Measurements from ENCODE around the gene NGFR.
A peak's percentile ranks its signal among the peaks of the same experiment; 100 is the strongest.
"Not testable (repeated sequence)": the region's sequence is repeated elsewhere in the genome, so short reads cannot be mapped to it uniquely, and the experiment has no call there.

The NGFR gene

DNA sequence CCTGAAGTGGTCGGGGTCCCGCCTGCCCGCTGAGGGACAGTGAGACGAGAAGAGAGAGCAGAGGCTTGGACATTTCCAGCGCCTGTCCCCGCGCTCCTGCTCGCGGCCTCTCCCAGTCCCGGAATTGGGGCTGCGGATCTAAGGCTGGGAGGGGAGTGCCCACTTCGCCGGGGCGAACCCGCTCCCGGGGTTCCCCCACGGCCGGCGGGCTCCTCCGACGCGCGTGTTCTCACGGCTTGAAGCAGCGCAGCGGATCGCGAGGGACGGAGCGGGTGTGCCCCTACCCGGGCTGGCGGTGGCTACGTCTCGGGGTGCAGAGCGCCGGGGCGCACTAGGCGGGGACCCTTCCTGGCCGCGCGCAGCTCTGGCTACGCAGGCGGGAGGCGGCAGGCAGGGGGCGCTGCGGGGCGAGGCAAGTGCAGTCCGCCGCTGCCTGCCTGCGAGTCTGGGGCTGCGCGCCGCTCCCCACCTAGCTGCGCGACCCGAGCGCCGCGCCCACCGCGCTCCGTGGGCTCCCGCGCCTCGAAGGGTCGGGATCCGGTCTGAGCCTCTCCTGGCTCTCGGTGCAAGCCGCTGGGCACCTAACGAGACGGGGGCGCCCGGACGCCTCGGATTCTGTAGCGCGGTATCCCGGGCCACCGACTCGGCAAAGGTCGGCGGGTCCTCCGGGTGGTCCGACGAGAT lies 1.2 kb downstream of the NGFR start:
- Histone ChIP-seq H3K9me3 (ENCODE audit: control insufficient read depth in 2 of 2, low read length in 2 of 2) (no peaks in the 10 kb centered on the region), H3K4me1 (ENCODE audit: control insufficient read depth in 2 of 2, insufficient read depth in 2 of 2, low read length in 2 of 2) (peaks cover 17 to 22% of the 10 kb centered on the region in 2 donors), H3K27me3 (ENCODE audit: control insufficient read depth in 2 of 2, insufficient read depth in 2 of 2, low read length in 2 of 2) (peaks cover 40 to 43% of the 10 kb centered on the region in 2 donors), H3K9ac (ENCODE audit: low read depth in 1 of 2, low read length in 2 of 2) (no peak overlapping the region), H3K4me3 (ENCODE audit: low read length in 2 of 2) (peak overlapping the region; percentile 25 to 46), H3K36me3 (ENCODE audit: control insufficient read depth in 2 of 2, insufficient read depth in 2 of 2, low read length in 2 of 2) (no peaks in the 10 kb centered on the region), H3K27ac (ENCODE audit: low read depth in 2 of 2, low read length in 2 of 2) (no peak overlapping the region)

DNA sequence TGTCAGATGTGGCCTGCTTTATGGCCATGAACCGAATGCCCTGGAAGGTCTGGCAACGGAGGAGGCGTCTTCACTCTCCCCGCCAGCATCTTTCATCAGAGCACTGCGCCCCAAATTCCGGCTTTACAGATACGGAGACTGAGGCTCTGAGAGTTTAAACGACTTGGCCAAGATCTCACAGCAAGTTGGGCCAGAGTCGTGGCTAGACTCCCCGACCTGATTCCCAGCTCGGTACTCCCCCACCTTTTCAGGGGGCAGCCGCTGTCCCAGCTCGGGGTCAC lies 1.7 kb downstream of the NGFR start:
- no peaks in the 10 kb centered on the region for H3K9me3 ChIP-seq (ENCODE audit: control insufficient read depth in 2 of 2, low read length in 2 of 2)
- H3K4me3 ChIP-seq (ENCODE audit: low read length in 2 of 2), result peak overlapping the region in 1 of 2 donors; percentile 46
- peak overlapping the region in 1 of 2 donors; percentile 24 for H3K9ac ChIP-seq (ENCODE audit: low read depth in 1 of 2, low read length in 2 of 2)
- no peak overlapping the region for H3K27ac ChIP-seq (ENCODE audit: low read depth in 2 of 2, low read length in 2 of 2)
- peaks cover 40 to 43% of the 10 kb centered on the region in 2 donors for H3K27me3 ChIP-seq (ENCODE audit: control insufficient read depth in 2 of 2, insufficient read depth in 2 of 2, low read length in 2 of 2)
- H3K36me3 ChIP-seq (ENCODE audit: control insufficient read depth in 2 of 2, insufficient read depth in 2 of 2, low read length in 2 of 2), result no peaks in the 10 kb centered on the region
- peaks cover 17 to 22% of the 10 kb centered on the region in 2 donors for H3K4me1 ChIP-seq (ENCODE audit: control insufficient read depth in 2 of 2, insufficient read depth in 2 of 2, low read length in 2 of 2)

DNA sequence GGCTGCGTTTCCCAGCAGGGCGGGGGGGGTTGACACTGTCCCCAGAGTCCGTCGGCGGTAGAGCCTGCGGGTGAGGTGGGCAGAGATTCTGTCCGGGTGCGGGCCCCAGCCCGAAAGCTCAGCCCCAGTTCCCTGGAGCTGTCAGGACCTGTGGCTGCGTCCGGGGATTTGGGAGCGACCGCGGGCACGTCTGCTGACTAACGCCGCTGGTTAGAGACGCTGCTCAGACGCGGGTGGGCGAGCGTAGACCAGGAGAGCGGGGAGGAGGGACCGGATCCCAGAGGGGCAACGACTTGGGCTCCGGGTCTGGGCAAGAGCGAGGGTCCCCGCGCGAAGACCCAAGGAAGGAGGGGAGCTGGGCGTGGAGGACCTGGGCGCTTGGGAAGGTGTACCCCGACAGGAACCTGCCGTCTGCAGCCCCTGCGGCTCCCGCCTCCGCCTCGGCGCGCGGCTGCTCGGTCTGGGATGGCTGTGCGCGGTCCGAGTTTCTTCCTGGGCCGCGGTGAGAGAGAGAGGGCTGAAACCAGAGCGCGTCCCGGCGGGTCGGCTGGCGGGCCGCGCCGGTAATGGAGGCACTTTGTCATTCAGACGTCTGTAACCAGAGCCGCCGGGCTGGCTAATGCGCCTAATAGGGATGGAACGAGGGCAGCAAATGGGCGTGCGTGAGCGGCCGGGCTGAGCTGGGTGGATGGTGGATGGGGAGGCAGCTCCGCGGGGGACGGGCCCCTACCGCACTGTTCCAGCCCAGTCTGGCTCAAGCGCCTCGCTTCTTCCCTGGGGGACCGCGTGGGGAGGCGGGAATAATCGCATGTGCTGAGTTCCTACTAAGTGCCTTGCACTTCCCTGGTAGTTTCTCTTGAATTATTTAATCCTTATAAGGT lies 2.3 kb downstream of the NGFR start:
- no peak overlapping the region for H3K27ac ChIP-seq (ENCODE audit: low read depth in 2 of 2, low read length in 2 of 2)
- no peaks in the 10 kb centered on the region for H3K9me3 ChIP-seq (ENCODE audit: control insufficient read depth in 2 of 2, low read length in 2 of 2)
- H3K4me3 ChIP-seq (ENCODE audit: low read length in 2 of 2), result peak overlapping the region in 1 of 2 donors; percentile 46
- peaks cover 40 to 46% of the 10 kb centered on the region in 2 donors for H3K27me3 ChIP-seq (ENCODE audit: control insufficient read depth in 2 of 2, insufficient read depth in 2 of 2, low read length in 2 of 2)
- H3K36me3 ChIP-seq (ENCODE audit: control insufficient read depth in 2 of 2, insufficient read depth in 2 of 2, low read length in 2 of 2), result no peaks in the 10 kb centered on the region
- peak overlapping the region in 1 of 2 donors; percentile 24 for H3K9ac ChIP-seq (ENCODE audit: low read depth in 1 of 2, low read length in 2 of 2)
- peaks cover 17 to 22% of the 10 kb centered on the region in 2 donors for H3K4me1 ChIP-seq (ENCODE audit: control insufficient read depth in 2 of 2, insufficient read depth in 2 of 2, low read length in 2 of 2)

DNA sequence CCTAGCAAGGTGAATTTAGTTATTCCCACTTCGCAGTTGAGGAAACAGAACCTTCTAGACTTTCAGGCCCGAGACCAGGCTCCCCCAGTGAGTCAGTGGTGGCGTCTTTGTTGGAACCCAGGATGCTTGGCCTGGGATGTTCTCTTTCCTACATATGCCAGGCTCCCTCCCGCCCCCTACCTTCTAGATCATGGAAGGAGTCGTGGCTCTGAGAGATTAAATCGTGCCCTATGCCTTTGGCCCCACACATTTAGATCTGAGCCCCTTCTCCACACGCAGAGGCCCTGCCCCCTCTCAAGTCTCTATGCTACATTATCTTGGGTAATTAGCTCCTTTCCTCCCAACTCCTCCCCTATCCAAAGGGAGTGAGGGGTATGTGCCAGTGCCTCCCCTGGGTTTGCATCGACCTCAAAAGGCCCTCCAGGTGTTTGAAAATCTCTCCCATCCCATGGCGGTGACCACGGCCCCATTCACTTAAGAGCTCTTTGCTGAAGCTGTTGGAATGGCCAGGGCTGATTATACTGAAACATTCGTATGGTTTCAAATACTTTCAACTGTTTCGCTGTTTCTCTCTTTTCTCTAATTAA lies 3.0 kb downstream of the NGFR start:
- peaks cover 41 to 52% of the 10 kb centered on the region in 2 donors for H3K27me3 ChIP-seq (ENCODE audit: control insufficient read depth in 2 of 2, insufficient read depth in 2 of 2, low read length in 2 of 2)
- H3K36me3 ChIP-seq (ENCODE audit: control insufficient read depth in 2 of 2, insufficient read depth in 2 of 2, low read length in 2 of 2), result no peaks in the 10 kb centered on the region
- H3K9me3 ChIP-seq (ENCODE audit: control insufficient read depth in 2 of 2, low read length in 2 of 2), result no peaks in the 10 kb centered on the region
- peaks cover 17 to 22% of the 10 kb centered on the region in 2 donors for H3K4me1 ChIP-seq (ENCODE audit: control insufficient read depth in 2 of 2, insufficient read depth in 2 of 2, low read length in 2 of 2)
- no peak overlapping the region for H3K9ac ChIP-seq (ENCODE audit: low read depth in 1 of 2, low read length in 2 of 2)
- no peak overlapping the region for H3K4me3 ChIP-seq (ENCODE audit: low read length in 2 of 2)
- no peak overlapping the region for H3K27ac ChIP-seq (ENCODE audit: low read depth in 2 of 2, low read length in 2 of 2)

DNA sequence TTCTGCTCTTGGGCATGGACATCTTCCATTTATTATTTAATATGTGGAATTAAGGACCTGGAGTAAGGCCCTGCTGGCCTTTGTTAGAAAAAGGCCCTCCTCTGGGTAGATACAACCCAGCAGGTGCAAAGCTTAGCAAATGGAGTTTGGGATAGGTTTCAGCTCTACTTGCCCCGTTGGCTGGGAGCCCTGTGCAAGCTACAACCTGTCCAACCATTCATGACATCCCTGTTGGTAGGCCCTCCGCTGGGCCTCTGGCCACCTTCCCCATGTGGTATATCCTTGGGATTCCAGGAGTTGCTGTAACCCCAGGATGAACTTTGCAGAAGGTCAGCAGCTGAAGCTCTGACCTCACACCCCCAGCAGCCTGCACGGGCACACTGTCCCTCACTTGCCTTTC lies 6.4 kb downstream of the NGFR start:
- peaks cover 39 to 43% of the 10 kb centered on the region in 2 donors for H3K27me3 ChIP-seq (ENCODE audit: control insufficient read depth in 2 of 2, insufficient read depth in 2 of 2, low read length in 2 of 2)

DNA sequence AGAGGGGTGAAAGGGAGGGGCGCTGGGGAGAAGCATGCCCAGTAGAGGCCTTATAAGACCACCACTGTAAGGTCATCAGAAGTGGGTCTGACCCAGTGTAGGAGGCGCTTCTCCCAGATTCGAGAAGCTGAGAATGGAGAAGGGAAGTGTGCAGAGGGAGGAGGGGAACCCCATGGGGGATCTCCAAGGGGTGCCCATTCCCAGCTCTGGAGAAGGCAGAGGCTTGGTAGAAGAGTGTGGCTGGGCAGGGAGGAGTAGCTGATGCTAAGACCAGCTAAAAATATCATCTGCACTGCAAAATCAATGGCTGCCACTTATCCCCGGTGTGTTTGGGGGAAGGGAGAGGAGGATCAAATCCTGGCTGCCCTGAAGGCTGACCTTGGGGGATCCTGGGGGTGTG lies 7.2 kb downstream of the NGFR start:
- peaks cover 31 to 40% of the 10 kb centered on the region in 2 donors for H3K27me3 ChIP-seq (ENCODE audit: control insufficient read depth in 2 of 2, insufficient read depth in 2 of 2, low read length in 2 of 2)
- H3K9me3 ChIP-seq (ENCODE audit: control insufficient read depth in 2 of 2, low read length in 2 of 2), result no peaks in the 10 kb centered on the region
- H3K4me1 ChIP-seq (ENCODE audit: control insufficient read depth in 2 of 2, insufficient read depth in 2 of 2, low read length in 2 of 2), result peaks cover 0 to 5% of the 10 kb centered on the region in 2 donors
- no peak overlapping the region for H3K4me3 ChIP-seq (ENCODE audit: low read length in 2 of 2)
- no peaks in the 10 kb centered on the region for H3K36me3 ChIP-seq (ENCODE audit: control insufficient read depth in 2 of 2, insufficient read depth in 2 of 2, low read length in 2 of 2)
- no peak overlapping the region for H3K27ac ChIP-seq (ENCODE audit: low read depth in 2 of 2, low read length in 2 of 2)
- H3K9ac ChIP-seq (ENCODE audit: low read depth in 1 of 2, low read length in 2 of 2), result no peak overlapping the region

More for the DNA sequence above, 6.4 kb downstream of the NGFR start:
- Histone ChIP-seq H3K9ac (ENCODE audit: low read depth in 1 of 2, low read length in 2 of 2) (no peak overlapping the region), H3K9me3 (ENCODE audit: control insufficient read depth in 2 of 2, low read length in 2 of 2) (no peaks in the 10 kb centered on the region), H3K36me3 (ENCODE audit: control insufficient read depth in 2 of 2, insufficient read depth in 2 of 2, low read length in 2 of 2) (no peaks in the 10 kb centered on the region), H3K4me1 (ENCODE audit: control insufficient read depth in 2 of 2, insufficient read depth in 2 of 2, low read length in 2 of 2) (peaks cover 5 to 13% of the 10 kb centered on the region in 2 donors), H3K27ac (ENCODE audit: low read depth in 2 of 2, low read length in 2 of 2) (no peak overlapping the region), H3K4me3 (ENCODE audit: low read length in 2 of 2) (no peak overlapping the region)

DNA sequence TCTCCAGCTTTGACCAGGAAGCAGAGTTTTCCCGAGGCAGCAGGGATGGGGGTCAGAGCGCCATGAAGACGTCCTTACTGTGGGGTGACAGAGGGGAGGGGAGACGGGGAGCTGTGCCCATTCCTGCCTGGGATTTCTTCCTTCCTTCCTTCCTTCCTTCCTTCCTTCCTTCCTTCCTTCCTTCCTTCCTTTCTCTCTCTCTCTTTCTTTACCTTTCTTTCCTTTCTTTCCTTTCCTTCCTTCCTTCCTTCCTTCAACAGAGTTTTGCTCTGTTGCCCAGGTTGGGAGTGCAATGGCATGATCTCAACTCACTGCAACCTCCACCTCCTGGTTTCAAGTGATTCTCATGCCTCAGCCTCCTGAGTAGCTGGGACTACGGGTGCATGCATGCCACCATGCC lies 7.6 kb downstream of the NGFR start:
- H3K4me1 ChIP-seq (ENCODE audit: control insufficient read depth in 2 of 2, insufficient read depth in 2 of 2, low read length in 2 of 2); H3K36me3 ChIP-seq (ENCODE audit: control insufficient read depth in 2 of 2, insufficient read depth in 2 of 2, low read length in 2 of 2); H3K9ac ChIP-seq (ENCODE audit: low read depth in 1 of 2, low read length in 2 of 2); H3K4me3 ChIP-seq (ENCODE audit: low read length in 2 of 2); H3K9me3 ChIP-seq (ENCODE audit: control insufficient read depth in 2 of 2, low read length in 2 of 2); H3K27ac ChIP-seq (ENCODE audit: low read depth in 2 of 2, low read length in 2 of 2): not testable (repeated sequence)
- H3K27me3 ChIP-seq (ENCODE audit: control insufficient read depth in 2 of 2, insufficient read depth in 2 of 2, low read length in 2 of 2), result peaks cover 28 to 37% of the 10 kb centered on the region in 2 donors

DNA sequence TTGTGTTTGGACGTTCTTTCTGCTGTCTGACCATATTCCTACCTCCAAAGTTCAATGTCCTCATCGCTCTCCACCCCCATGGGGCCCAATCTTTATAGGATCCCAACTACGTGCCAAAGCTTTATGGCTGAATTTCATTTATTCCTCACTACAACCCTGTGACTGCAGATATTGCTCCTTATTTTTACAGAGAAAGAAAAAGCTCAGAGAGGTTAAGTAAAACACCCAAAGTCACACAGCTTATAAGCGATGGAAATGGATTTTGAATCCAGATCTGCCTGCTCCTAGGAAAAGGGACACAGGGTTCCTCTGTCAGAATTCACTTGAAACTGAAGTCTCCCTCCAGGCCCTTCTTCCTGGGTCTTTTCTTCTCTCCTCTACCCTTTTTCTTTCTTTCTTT lies 9.3 kb downstream of the NGFR start:
- no peaks in the 10 kb centered on the region for H3K9me3 ChIP-seq (ENCODE audit: control insufficient read depth in 2 of 2, low read length in 2 of 2)
- no peaks in the 10 kb centered on the region for H3K4me1 ChIP-seq (ENCODE audit: control insufficient read depth in 2 of 2, insufficient read depth in 2 of 2, low read length in 2 of 2)
- no peak overlapping the region for H3K27ac ChIP-seq (ENCODE audit: low read depth in 2 of 2, low read length in 2 of 2)
- peaks cover 12 to 21% of the 10 kb centered on the region in 2 donors for H3K27me3 ChIP-seq (ENCODE audit: control insufficient read depth in 2 of 2, insufficient read depth in 2 of 2, low read length in 2 of 2)
- H3K36me3 ChIP-seq (ENCODE audit: control insufficient read depth in 2 of 2, insufficient read depth in 2 of 2, low read length in 2 of 2), result no peaks in the 10 kb centered on the region
- H3K9ac ChIP-seq (ENCODE audit: low read depth in 1 of 2, low read length in 2 of 2), result no peak overlapping the region
- no peak overlapping the region for H3K4me3 ChIP-seq (ENCODE audit: low read length in 2 of 2)

DNA sequence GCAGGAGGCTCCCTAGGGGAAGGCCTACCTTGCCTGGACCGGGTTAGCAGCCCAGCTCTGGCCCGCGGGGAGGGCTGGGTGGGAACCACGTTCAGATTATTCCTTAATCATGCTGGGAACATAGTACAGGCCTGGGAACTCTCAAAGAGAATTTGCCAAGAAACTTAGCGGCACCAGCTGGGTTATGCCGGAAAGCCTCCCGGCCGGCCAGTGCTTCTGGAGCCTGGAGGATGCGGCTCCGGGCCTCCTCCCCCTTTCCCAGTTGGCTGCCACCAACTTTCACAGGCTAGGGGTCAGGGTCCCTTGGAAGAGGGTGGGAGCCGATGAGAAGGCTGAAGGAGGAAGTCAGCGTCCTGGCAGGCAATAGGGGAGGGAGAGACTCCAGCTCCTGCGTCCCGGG lies 10.8 kb downstream of the NGFR start:
- no peak overlapping the region for H3K27ac ChIP-seq (ENCODE audit: low read depth in 2 of 2, low read length in 2 of 2)

DNA sequence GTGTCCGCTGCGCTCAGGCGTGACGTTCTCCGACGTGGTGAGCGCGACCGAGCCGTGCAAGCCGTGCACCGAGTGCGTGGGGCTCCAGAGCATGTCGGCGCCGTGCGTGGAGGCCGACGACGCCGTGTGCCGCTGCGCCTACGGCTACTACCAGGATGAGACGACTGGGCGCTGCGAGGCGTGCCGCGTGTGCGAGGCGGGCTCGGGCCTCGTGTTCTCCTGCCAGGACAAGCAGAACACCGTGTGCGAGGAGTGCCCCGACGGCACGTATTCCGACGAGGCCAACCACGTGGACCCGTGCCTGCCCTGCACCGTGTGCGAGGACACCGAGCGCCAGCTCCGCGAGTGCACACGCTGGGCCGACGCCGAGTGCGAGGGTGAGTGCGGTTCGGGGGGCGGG lies 11.2 kb downstream of the NGFR start:
- Histone ChIP-seq H3K36me3 (ENCODE audit: control insufficient read depth in 2 of 2, insufficient read depth in 2 of 2, low read length in 2 of 2) (no peaks in the 10 kb centered on the region), H3K27me3 (ENCODE audit: control insufficient read depth in 2 of 2, insufficient read depth in 2 of 2, low read length in 2 of 2) (peaks cover 8 to 9% of the 10 kb centered on the region in 2 donors)

More for the DNA sequence above, 10.8 kb downstream of the NGFR start:
- Histone ChIP-seq H3K4me1 (ENCODE audit: control insufficient read depth in 2 of 2, insufficient read depth in 2 of 2, low read length in 2 of 2) (no peaks in the 10 kb centered on the region), H3K27me3 (ENCODE audit: control insufficient read depth in 2 of 2, insufficient read depth in 2 of 2, low read length in 2 of 2) (peaks cover 8 to 13% of the 10 kb centered on the region in 2 donors), H3K9ac (ENCODE audit: low read depth in 1 of 2, low read length in 2 of 2) (no peak overlapping the region), H3K36me3 (ENCODE audit: control insufficient read depth in 2 of 2, insufficient read depth in 2 of 2, low read length in 2 of 2) (no peaks in the 10 kb centered on the region), H3K9me3 (ENCODE audit: control insufficient read depth in 2 of 2, low read length in 2 of 2) (no peaks in the 10 kb centered on the region), H3K4me3 (ENCODE audit: low read length in 2 of 2) (no peak overlapping the region)

More for the DNA sequence above, 11.2 kb downstream of the NGFR start:
- no peaks in the 10 kb centered on the region for H3K4me1 ChIP-seq (ENCODE audit: control insufficient read depth in 2 of 2, insufficient read depth in 2 of 2, low read length in 2 of 2)
- H3K9ac ChIP-seq (ENCODE audit: low read depth in 1 of 2, low read length in 2 of 2), result no peak overlapping the region
- H3K4me3 ChIP-seq (ENCODE audit: low read length in 2 of 2), result no peak overlapping the region
- H3K9me3 ChIP-seq (ENCODE audit: control insufficient read depth in 2 of 2, low read length in 2 of 2), result no peaks in the 10 kb centered on the region
- H3K27ac ChIP-seq (ENCODE audit: low read depth in 2 of 2, low read length in 2 of 2), result no peak overlapping the region
